ENCODE measurements around the gene MACF1. TPM values are rescaled to one million over a fixed set of nuclear protein-coding genes. Genes with fewer than 3 reads are reported as not detected.

The MACF1 gene
- total and polyA plus RNA-seq, 2 of the 13 experiments (the other 11 are each of a cell fraction or from before 2014, with no cell fraction given): 36.7 to 65.4 TPM

DNA sequence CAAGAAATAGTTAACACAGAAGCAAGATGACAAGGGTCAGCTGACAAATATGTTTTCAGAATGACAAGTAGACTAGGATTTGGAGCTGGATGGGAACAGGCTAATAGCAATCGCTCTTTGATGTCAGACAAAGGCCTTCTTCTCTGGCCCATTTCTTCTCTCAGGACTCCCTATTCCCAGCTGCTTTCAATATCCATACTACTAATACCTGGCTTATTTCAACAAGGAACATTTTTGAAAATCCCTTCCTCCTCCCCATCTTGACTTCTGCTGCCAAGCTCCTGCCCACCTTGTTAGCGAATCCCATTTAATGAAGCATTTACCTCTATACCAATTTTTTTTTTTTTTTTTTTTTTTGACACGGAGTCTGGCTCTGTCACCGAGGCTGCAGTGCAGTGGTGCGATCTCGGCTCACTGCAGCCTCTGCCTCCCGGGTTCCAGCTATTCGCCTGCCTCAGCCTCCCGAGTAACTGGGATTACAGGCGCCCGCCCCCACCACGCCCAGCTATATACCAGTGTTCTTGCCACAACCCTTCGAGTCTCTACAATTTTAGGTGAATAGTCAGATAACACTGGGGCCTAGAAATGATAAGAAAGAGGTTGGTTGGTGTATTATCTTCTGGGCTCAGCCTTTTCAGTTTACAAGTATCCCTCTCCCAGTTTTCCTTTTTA is 68.4 kb downstream of the MACF1 start:
- in situ Hi-C loops (cut with HindIII; ENCODE audit: extremely low pct_ligation_motif_present, low pct_unique_long_range_greater_than_20kb): no loop called here
- CTCF ChIA-PET (ENCODE audit: low intra/inter-chr PET ratio, low total read pairs): no interaction called here
- Histone ChIP-seq H3K4me1 (ENCODE audit: insufficient read depth, low read length) (peaks cover 32% of the 10 kb centered on the region), H3K4me3 (replicated peaks in 1 of 3; ENCODE audit: insufficient read depth in 1 of 3, low read depth in 2 of 3, low read length in 3 of 3) (no peak overlapping the region), H3K27me3 (ENCODE audit: control insufficient read depth in 1 of 2, insufficient read depth in 2 of 2, low read length in 2 of 2) (no peaks in the 10 kb centered on the region), H2AFZ (ENCODE audit: low read length) (no peak overlapping the region), H3K4me2 (ENCODE audit: low read depth, low read length) (no peak overlapping the region), H3K79me2 (ENCODE audit: insufficient read depth, low read length) (peaks cover 5% of the 10 kb centered on the region), H3K36me3 (replicated peaks in 1 of 2; ENCODE audit: control insufficient read depth in 1 of 2, insufficient read depth in 2 of 2, low read length in 2 of 2) (peaks cover 2 to 5% of the 10 kb centered on the region in 2 experiments; a peak in 2 of 5 replicates), H3K9me3 (ENCODE audit: low read length) (no peaks in the 10 kb centered on the region), H3K27ac (ENCODE audit: extremely low read length, insufficient read depth, low read length) (no peak overlapping the region), H4K20me1 (ENCODE audit: insufficient read depth, low read length) (0 out of 2 replicates have a peak, but pooled peaks cover 6% of the 10 kb centered on the region), H3K9ac (ENCODE audit: insufficient read depth, low read depth, low read length) (no peak overlapping the region)
- ATAC-seq (no peak), DNase-seq (ENCODE audit: low spot score) (no peak), FAIRE-seq (no peak)
- POLR2A ChIA-PET: no interaction called here
- BruUV-seq (replicated peaks): no TSS peak
- intact Hi-C loops (cut with micrococcal nuclease; ENCODE audit: unreplicated experiment): no loop called here
- WGBS (ENCODE audit: low lambda C conversion rate): 96% methylated on average over 13 of the region's 13 CpGs
- TF ChIP-seq PITX1 (CRISPR knock-in tag; IDR thresholded peaks at IDR 0.05): no peak

GRCh38 chr1:39275836-39276507 is 71.5 kb downstream of the MACF1 start:
- Histone ChIP-seq H3K9ac (ENCODE audit: insufficient read depth, low read depth, low read length) (no peak overlapping the region), H3K79me2 (ENCODE audit: insufficient read depth, low read length) (no peaks in the 10 kb centered on the region), H3K27ac (ENCODE audit: extremely low read length, insufficient read depth, low read length) (no peak overlapping the region), H3K9me3 (ENCODE audit: low read length) (no peaks in the 10 kb centered on the region), H2AFZ (ENCODE audit: low read length) (no peak overlapping the region), H3K36me3 (replicated peaks in 1 of 2; ENCODE audit: control insufficient read depth in 1 of 2, insufficient read depth in 2 of 2, low read length in 2 of 2) (no peaks in the 10 kb centered on the region), H3K4me3 (replicated peaks in 1 of 3; ENCODE audit: insufficient read depth in 1 of 3, low read depth in 2 of 3, low read length in 3 of 3) (no peak overlapping the region), H3K4me1 (ENCODE audit: insufficient read depth, low read length) (peaks cover 16% of the 10 kb centered on the region), H4K20me1 (ENCODE audit: insufficient read depth, low read length) (0 out of 2 replicates have a peak, but pooled peaks cover 6% of the 10 kb centered on the region), H3K27me3 (ENCODE audit: control insufficient read depth in 1 of 2, insufficient read depth in 2 of 2, low read length in 2 of 2) (no peaks in the 10 kb centered on the region), H3K4me2 (ENCODE audit: low read depth, low read length) (no peak overlapping the region)
- FAIRE-seq: no peak
- ChIA-PET CTCF (ENCODE audit: low intra/inter-chr PET ratio, low total read pairs) (no interaction called here), POLR2A (no interaction called here)
- 91% methylated on average over 6 of the region's 6 CpGs for WGBS (ENCODE audit: low lambda C conversion rate)
- no peak for ATAC-seq
- no peak for DNase-seq (ENCODE audit: low spot score)
- no TSS peak for BruUV-seq (replicated peaks)
- in situ Hi-C loops (cut with HindIII; ENCODE audit: extremely low pct_ligation_motif_present, low pct_unique_long_range_greater_than_20kb): no loop called here
- intact Hi-C loops (cut with micrococcal nuclease; ENCODE audit: unreplicated experiment): no loop called here
- no peak for TF ChIP-seq TMF1 (CRISPR knock-in tag; IDR thresholded peaks at IDR 0.05; ENCODE audit: low read depth)
- TF ChIP-seq CHD2 (IDR thresholded peaks at IDR 0.05; ENCODE audit: low read depth, low read length): no peak
- TF ChIP-seq EZH2 (conservative IDR thresholded peaks at IDR 0.05; ENCODE audit: low read depth, low read length): no peak
- no peak for TF ChIP-seq ZNF251 (CRISPR knock-in tag; IDR thresholded peaks at IDR 0.05)
- TF ChIP-seq HOXD1 (CRISPR knock-in tag; IDR thresholded peaks at IDR 0.05): no peak
- TF ChIP-seq NFAT5 (CRISPR knock-in tag; IDR thresholded peaks at IDR 0.05): no peak
- no peak for TF ChIP-seq KLF16 (CRISPR knock-in tag; IDR thresholded peaks at IDR 0.05)
- TF ChIP-seq ZSCAN30 (CRISPR knock-in tag; IDR thresholded peaks at IDR 0.05): no peak
- no peak for TF ChIP-seq ZFP90 (CRISPR knock-in tag; IDR thresholded peaks at IDR 0.05; ENCODE audit: borderline replicate concordance)
- TF ChIP-seq NR3C1 (CRISPR knock-in tag; IDR thresholded peaks at IDR 0.05): no peak

Data from HepG2 (cell line).